HepG2 (cell line): Measurements from ENCODE around the gene SEMA3F. TPM values are rescaled to one million over a fixed set of nuclear protein-coding genes. Genes with fewer than 3 reads are reported as not detected.

Experiments
- ATAC-seq: fragments of 200-7000 bp; cut with Tn5 transposase; 3 replicates; pipeline ENCODE4 v1.9.1; 2020; ENCODE audit warnings: mild to moderate bottlenecking, moderate library complexity
- BruUV-seq: library from RNA; stranded (reverse); fragments of 400-500 nt; replicated peaks from 2 replicates; lab custom pipeline; 2021; lab: Mats Ljungman, UMichigan
- CTCF ChIA-PET: fragments of 300-600 bp; formaldehyde crosslinking; extraction: SDS; loops from one replicate; lab custom pipeline; 2021; ENCODE audit warnings: low total read pairs, inconsistent platforms, low intra/inter-chr PET ratio; lab: Yijun Ruan, JAX
- POLR2A ChIA-PET: fragments of 350-600 bp; sonication (Branson Sonifier 250); formaldehyde crosslinking; loops from one replicate; lab custom pipeline; 2020; ENCODE audit warnings: antibody characterized with exemption, inconsistent platforms; lab: Yijun Ruan, JAX
- DNase-seq: peaks from one replicate; pipeline ENCODE4 v3.0.0-alpha.2; 2015; ENCODE audit warnings: low spot score
- FAIRE-seq: peaks from 3 replicates; lab custom pipeline; 2011; peaks lifted over from hg19 to GRCh38; lab: Jason Lieb, UNC
- H2AFZ ChIP-seq: one replicate; pipeline ENCODE4 v1.6.1; 2011; ENCODE audit warnings: low read length, inconsistent platforms
- H3K27ac ChIP-seq: fragments of 300-600 bp; 3 replicates; pipeline ENCODE4 v1.8.0; 2011; ENCODE audit warnings: mixed run types, mild to moderate bottlenecking, mixed read lengths, low read length, inconsistent platforms; ENCODE audit not compliant: insufficient read depth; ENCODE audit errors: extremely low read length
- H3K27me3 ChIP-seq, 2 experiments: fragments of 200-600 bp in 1 of 2; 2 replicates in 1 of 2; 3 replicates in 1 of 2; pipeline versions ENCODE4 v1.6.0 to v1.8.0; 2011; ENCODE audit warnings: low read length in 2 of 2, mild to moderate bottlenecking in 2 of 2, moderate library complexity in 2 of 2, inconsistent platforms in 1 of 2; ENCODE audit not compliant: insufficient read depth in 2 of 2, control insufficient read depth in 1 of 2
- H3K36me3 ChIP-seq, 2 experiments: fragments of 200-600 bp in 1 of 2; replicated peaks in 1 of 2; 2 replicates in 1 of 2; 3 replicates in 1 of 2; pipeline versions ENCODE4 v1.5.1 to v1.8.0; 2011; ENCODE audit warnings: low read length in 2 of 2, inconsistent platforms in 1 of 2; ENCODE audit not compliant: insufficient read depth in 2 of 2, control insufficient read depth in 1 of 2
- H3K4me1 ChIP-seq: 2 replicates; pipeline ENCODE4 v1.5.1; 2012; ENCODE audit warnings: low read length, inconsistent platforms; ENCODE audit not compliant: insufficient read depth
- H3K4me2 ChIP-seq: 2 replicates; pipeline ENCODE4 v1.6.0; 2011; ENCODE audit warnings: low read depth, low read length, inconsistent platforms
- H3K4me3 ChIP-seq, 3 experiments: fragments of 200-600 bp in 1 of 3; sonication (generic), shearing (Covaris generic) in 1 of 3; replicated peaks in 1 of 3; 2 replicates each; pipeline ENCODE4 v1.5.1; 2011 to 2016; ENCODE audit warnings: low read length in 3 of 3, inconsistent platforms in 2 of 3, low read depth in 2 of 3, mild to moderate bottlenecking in 2 of 3, control low read depth in 1 of 3, mixed read lengths in 1 of 3; ENCODE audit not compliant: insufficient read depth in 1 of 3
- H3K79me2 ChIP-seq: one replicate; pipeline ENCODE4 v1.6.1; 2011; ENCODE audit warnings: low read length, inconsistent platforms; ENCODE audit not compliant: insufficient read depth
- H3K9ac ChIP-seq: 2 replicates; pipeline ENCODE4 v1.6.0; 2011; ENCODE audit warnings: mild to moderate bottlenecking, low read depth, low read length, inconsistent platforms; ENCODE audit not compliant: insufficient read depth
- H3K9me3 ChIP-seq: 2 replicates; pipeline ENCODE4 v1.5.1; 2012; ENCODE audit warnings: mild to moderate bottlenecking, low read length
- H4K20me1 ChIP-seq: 2 replicates; pipeline ENCODE4 v1.6.0; 2011; ENCODE audit warnings: inconsistent platforms, mild to moderate bottlenecking, low read length, moderate library complexity; ENCODE audit not compliant: insufficient read depth
- AKNA ChIP-seq: sonication (generic); formaldehyde crosslinking; IDR thresholded peaks from 2 replicates; pipeline ENCODE4 v1.4.0; 2020; ENCODE audit warnings: missing genetic modification reagents, borderline replicate concordance
- ASH2L ChIP-seq: fragments of 300-600, 200-600 bp; sonication (generic); IDR thresholded peaks from 2 replicates; pipeline ENCODE4 v1.7.0; 2017; ENCODE audit warnings: low read depth, mild to moderate bottlenecking, moderate library complexity, mixed read lengths, low read length; ENCODE audit not compliant: insufficient read length
- CBX2 ChIP-seq, 2 experiments: fragments of 200-600 bp in 1 of 2; sonication (generic); formaldehyde crosslinking in 1 of 2; IDR thresholded peaks; 2 replicates each; pipeline versions ENCODE4 v1.7.0 to v1.8.1; 2018 to 2022; ENCODE audit warnings: low read depth in 2 of 2, low read length in 1 of 2, mild to moderate bottlenecking in 1 of 2, missing genetic modification reagents in 1 of 2
- HNRNPL ChIP-seq: fragments of 200-400 bp; formaldehyde crosslinking; IDR thresholded peaks from 2 replicates; pipeline ENCODE4 v1.6.1; 2017; ENCODE audit warnings: mild to moderate bottlenecking, low read depth, low read length
- ISL2 ChIP-seq: sonication (generic); formaldehyde crosslinking; IDR thresholded peaks from 2 replicates; pipeline ENCODE4 v1.5.0; 2020; ENCODE audit warnings: missing genetic modification reagents
- MED1 ChIP-seq: sonication (generic); formaldehyde crosslinking; IDR thresholded peaks from 2 replicates; pipeline ENCODE4 v1.4.0; 2020; ENCODE audit warnings: missing genetic modification reagents
- RXRA ChIP-seq: sonication (generic); formaldehyde crosslinking; IDR thresholded peaks from 2 replicates; pipeline ENCODE4 v1.5.1; 2020; ENCODE audit warnings: missing genetic modification reagents
- ZFP37 ChIP-seq: sonication (generic); formaldehyde crosslinking; IDR thresholded peaks from 2 replicates; pipeline ENCODE4 v1.4.0; 2020; ENCODE audit warnings: missing genetic modification reagents, borderline replicate concordance
- ZMAT3 ChIP-seq: sonication (generic); formaldehyde crosslinking; conservative IDR thresholded peaks from 2 replicates; pipeline ENCODE4 v1.7.0; 2021; ENCODE audit warnings: missing genetic modification reagents
- ZNF20 ChIP-seq: sonication (generic); formaldehyde crosslinking; IDR thresholded peaks from 2 replicates; pipeline ENCODE4 v1.4.0; 2020; ENCODE audit warnings: mild to moderate bottlenecking, moderate library complexity, missing genetic modification reagents
- ZNF264 ChIP-seq: sonication (generic); formaldehyde crosslinking; IDR thresholded peaks from 2 replicates; pipeline ENCODE4 v1.4.0; 2020; ENCODE audit warnings: missing genetic modification reagents
- ZNF574 ChIP-seq: sonication (generic); formaldehyde crosslinking; IDR thresholded peaks from 2 replicates; pipeline ENCODE4 v1.4.0; 2020; ENCODE audit warnings: missing genetic modification reagents
- ZNF652 ChIP-seq: IDR thresholded peaks from 2 replicates; pipeline ENCODE4 v1.6.1; 2016; ENCODE audit warnings: low read depth, borderline replicate concordance
- WGBS: methylation state at CpG from one replicate; pipeline ENCODE4 v1.1.6; 2017; ENCODE audit warnings: low lambda C conversion rate; 5-methylcytosine and 5-hydroxymethylcytosine counted together
- in situ Hi-C: cut with HindIII; loops from 2 replicates; pipeline ENCODE4 v1.10.0; 2017; ENCODE audit warnings: low pct_unique_long_range_greater_than_20kb; ENCODE audit not compliant: extremely low pct_ligation_motif_present
- intact Hi-C: fragments of 100-400 bp; cut with micrococcal nuclease; formaldehyde crosslinking; loops from one replicate; pipeline ENCODE4 v1.10.0; 2022; ENCODE audit not compliant: unreplicated experiment
- polyA plus RNA-seq, 8 experiments: library from polyadenylated mRNA; depleted of rRNA in 3 of 8; stranded (reverse) in 7 of 8; unstranded in 1 of 8; fragments of >200 nt; fragmentation: Illumina TruSeq in 4 of 8; extraction: Trizol in 4 of 8; gene quantifications; 2 replicates each; pipeline versions ENCODE4 v1.2.1 to v1.2.3, GENCODE V29; 2011 to 2016; ENCODE audit warnings: low read depth in 4 of 8, missing spikeins in 1 of 8, mixed read lengths in 1 of 8; ENCODE audit not compliant: insufficient read depth in 1 of 8
- total RNA-seq, 5 experiments: library from RNA; depleted of rRNA; stranded (reverse); fragments of >200 nt; fragmentation: Illumina TruSeq; extraction: Trizol; gene quantifications; 2 replicates each; pipeline ENCODE4 v1.2.3, GENCODE V29; 2016; ENCODE audit warnings: low read depth in 1 of 5

SEMA3F gene
- total and polyA plus RNA-seq, 2 of the 13 experiments (the other 11 are each of a cell fraction or from before 2014, with no cell fraction given) = 7.6 to 17.2 TPM

- TF ChIP-seq ISL2 = peak; percentile 95
- TF ChIP-seq ZNF20 (CRISPR knock-in tag) = no peak
- peak; percentile 77 for TF ChIP-seq ASH2L
- TF ChIP-seq, all 625 proteins: peak for 366
Measured at GRCh38 chr3:50171540-50172301, 16.6 kb downstream of the SEMA3F start (continued).

- H3K79me2 ChIP-seq = no peaks in the 10 kb centered on the region
- DNase-seq = no peak
- H3K27ac ChIP-seq = peak overlapping the region; percentile 71
- H3K9me3 ChIP-seq = no peaks in the 10 kb centered on the region
- ChIA-PET POLR2A (interaction anchor here (0.7 to 3.5 kb wide), 8 partner anchors 9 to 63 kb away, joined by 3 to 23 read pairs (median 4); partner anchors contain the start of gene GNAI2), CTCF (no interaction called here)
- in situ Hi-C loops (no loop called here), intact Hi-C loops (loop anchor here (5.0 kb wide), 1 partner anchor 50 kb away; no protein-coding TSS in a partner anchor)
- H3K4me1 ChIP-seq = peaks cover 58% of the 10 kb centered on the region
- H2AFZ ChIP-seq = no peak overlapping the region
- FAIRE-seq = no peak
- H3K4me3 ChIP-seq = no peak overlapping the region
- no peaks in the 10 kb centered on the region for H3K27me3 ChIP-seq
- H4K20me1 ChIP-seq = no peaks in the 10 kb centered on the region
- H3K9ac ChIP-seq = peak overlapping the region; percentile 42; the same call in 1 of the 2 replicates
- no peak for ATAC-seq
- WGBS = 93% methylated on average over 5 of the region's 8 CpGs
- peak overlapping the region; percentile 44; the same call in 1 of the 2 replicates for H3K4me2 ChIP-seq
- no TSS peak for BruUV-seq
- peaks cover 15 to 27% of the 10 kb centered on the region in 2 experiments; a peak in 4 of 5 replicates for H3K36me3 ChIP-seq
- no peak for TF ChIP-seq AKNA (CRISPR knock-in tag)
- no peak for TF ChIP-seq ZNF264 (CRISPR knock-in tag)
- no peak for TF ChIP-seq CBX2 (IDR thresholded peaks at IDR 0.05; ENCODE audit: low read depth, low read length)
- no peak for TF ChIP-seq CBX2 (CRISPR knock-in tag; IDR thresholded peaks at IDR 0.05; ENCODE audit: low read depth)
- no peak for TF ChIP-seq MED1 (CRISPR knock-in tag)
- no peak for TF ChIP-seq ZMAT3 (CRISPR knock-in tag)
- no peak for TF ChIP-seq ZNF574 (CRISPR knock-in tag)
- TF ChIP-seq ZNF652 (CRISPR knock-in tag) = peak; percentile 48; the same call in 1 of the 2 replicates
- TF ChIP-seq HNRNPL = peak; percentile 58; the same call in 1 of the 2 replicates
- 0 out of 2 replicates have a peak, but pooled peaks have one; percentile 12 for TF ChIP-seq RXRA (CRISPR knock-in tag)
- no peak for TF ChIP-seq ZFP37 (CRISPR knock-in tag)
Measured at GRCh38 chr3:50172626-50173220, 17.6 kb downstream of the SEMA3F start.
